HG03354 (cell line): ENCODE measurements around the gene FRMD4B.

ENCODE experiments used
- ATAC-seq: cut with Tn5 transposase; IDR thresholded peaks from one replicate; pipeline ENCODE4 v1.9.1; 2021; ENCODE audit warnings: mild to moderate bottlenecking; ENCODE audit not compliant: unreplicated experiment, poor library complexity, severe bottlenecking

FRMD4B gene

DNA sequence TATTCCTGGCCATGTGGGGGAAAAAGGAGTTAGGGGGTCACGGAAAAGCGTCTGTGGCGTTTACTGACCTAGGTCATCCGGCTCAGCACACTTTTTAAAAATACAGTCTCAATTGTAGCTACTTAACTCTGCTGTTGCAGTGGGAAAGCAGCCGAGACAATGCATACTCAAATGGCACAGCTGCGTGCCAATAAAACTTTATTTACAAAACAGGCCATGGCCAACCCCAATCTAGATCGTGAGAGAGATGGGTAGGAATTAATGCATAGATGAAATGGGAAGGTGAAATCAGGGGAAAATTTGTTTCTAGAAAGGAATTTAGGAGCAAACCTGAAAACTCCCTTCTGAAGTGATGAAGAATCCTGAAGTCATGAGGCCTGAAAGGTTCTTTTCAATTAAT, 22.0 kb upstream of the FRMD4B start:
- no peak for ATAC-seq

GRCh38 chr3:69406163-69406562, 20.3 kb upstream of the FRMD4B start:
- no peak for ATAC-seq

GRCh38 chr3:69405067-69405466, 19.2 kb upstream of the FRMD4B start:
- no peak for ATAC-seq

DNA sequence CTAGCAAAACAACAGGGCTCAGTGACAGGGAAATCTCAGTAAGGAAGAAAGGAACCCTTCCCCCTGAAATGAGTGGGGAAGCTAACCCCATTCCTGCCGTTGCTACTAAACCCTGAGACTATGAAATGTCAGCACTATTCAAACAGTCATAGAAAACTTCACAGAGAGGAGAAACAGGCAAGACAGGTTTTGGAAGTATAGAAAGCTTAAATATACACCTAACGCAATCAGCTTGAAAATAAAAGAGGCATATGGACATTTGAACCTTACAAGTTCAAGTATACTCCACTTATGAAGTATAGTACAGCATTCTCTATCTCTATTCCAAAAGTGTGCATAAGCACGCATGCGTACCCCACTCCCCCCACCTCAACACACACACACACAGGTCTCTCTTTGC, 17.6 kb upstream of the FRMD4B start:
- no peak for ATAC-seq

DNA sequence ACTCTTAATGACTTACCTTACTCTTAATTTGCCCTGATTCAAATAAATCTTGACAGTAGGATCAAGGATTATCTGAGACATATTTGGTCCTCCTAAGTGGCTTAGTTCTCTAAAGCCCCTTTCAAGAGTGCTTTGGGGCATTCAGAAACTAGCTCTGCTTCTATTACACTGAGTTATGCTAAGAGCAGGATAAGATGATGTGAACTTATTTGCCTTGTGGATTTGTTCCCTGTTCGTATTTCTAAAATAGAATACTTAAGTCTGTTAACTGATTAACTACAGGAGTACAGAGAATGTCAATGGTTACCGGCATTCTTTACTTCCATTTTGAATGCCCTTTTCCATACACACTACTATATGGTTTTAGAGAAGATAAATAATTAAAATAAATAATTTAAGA, 14.8 kb upstream of the FRMD4B start:
- ATAC-seq, result no peak

DNA sequence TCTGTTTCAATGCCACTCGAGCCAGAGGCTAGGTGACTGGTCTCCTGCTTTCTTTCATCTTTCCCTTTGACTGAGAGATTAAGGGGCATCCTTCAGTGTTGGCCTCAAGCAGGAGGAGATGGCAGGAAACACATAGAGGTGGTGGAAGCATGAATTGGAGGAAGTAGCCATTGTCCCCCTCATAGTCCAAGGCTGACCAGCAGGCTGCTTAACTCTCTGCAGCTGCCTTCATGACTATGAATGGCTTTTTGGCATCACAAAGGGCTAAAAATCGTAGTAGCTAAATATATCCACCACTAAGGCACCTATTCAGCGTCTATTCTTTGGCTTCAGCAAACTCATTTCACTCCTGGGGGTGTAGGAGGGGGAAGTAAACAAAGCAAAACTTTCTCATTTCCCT, 7.0 kb upstream of the FRMD4B start:
- ATAC-seq, result no peak

DNA sequence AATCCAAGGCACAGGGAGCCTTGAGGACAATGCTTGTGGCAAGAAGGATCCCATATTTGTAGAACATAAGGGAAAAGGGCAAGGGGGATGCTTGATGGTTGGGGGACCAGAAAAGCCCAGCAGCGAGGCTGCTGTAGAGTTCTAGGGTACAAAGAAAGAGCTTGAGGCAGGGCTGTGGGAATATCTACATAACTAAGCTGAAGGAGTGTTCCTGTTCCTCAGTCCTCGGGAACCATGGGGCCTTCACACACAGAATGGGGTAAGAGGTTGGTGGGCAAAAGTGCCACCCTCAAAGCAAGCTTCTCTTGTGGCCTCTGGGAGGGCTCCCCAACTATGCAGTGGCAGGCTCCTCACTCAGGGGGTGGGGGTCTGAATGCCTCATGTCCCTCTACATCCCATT, 6.5 kb upstream of the FRMD4B start:
- ATAC-seq, result no peak

DNA sequence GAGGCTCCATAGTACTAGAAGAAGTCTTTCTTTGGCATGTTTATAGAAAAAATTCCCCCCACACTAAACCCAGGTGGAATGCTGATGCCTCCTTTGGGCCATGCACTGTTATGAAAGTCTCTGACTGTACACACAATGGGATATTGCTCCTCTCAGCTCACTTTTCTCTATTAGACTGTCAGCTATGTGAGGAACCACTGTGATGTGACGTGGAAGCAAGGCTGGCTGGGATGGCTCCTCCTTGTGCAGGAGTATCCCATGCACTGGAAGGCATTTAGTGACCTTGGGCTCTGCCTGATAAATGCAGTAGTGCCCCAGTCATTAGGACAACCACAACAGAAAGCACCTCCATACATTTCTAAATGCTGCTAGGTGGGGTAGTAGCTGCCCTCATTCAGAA, 5.7 kb upstream of the FRMD4B start:
- no peak for ATAC-seq

DNA sequence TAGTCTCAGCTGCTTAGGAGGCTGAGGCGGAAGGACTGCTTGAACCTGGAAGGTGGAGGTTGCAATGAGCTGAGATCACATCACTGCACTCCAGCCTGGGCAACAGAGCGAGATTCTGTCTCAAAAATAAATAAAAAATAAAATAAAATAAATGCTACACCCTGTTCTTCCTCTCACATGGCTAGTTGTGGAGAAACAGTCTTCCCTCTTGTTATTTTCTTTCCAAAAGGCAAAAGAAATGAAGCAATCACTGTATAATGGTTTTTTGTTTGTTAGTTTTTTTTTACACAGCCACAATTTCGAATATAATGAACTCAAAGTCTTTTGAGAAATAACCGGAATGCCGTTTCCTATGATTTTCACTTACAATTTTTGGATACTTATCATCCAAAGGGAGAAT, 4.9 kb upstream of the FRMD4B start:
- no peak for ATAC-seq

DNA sequence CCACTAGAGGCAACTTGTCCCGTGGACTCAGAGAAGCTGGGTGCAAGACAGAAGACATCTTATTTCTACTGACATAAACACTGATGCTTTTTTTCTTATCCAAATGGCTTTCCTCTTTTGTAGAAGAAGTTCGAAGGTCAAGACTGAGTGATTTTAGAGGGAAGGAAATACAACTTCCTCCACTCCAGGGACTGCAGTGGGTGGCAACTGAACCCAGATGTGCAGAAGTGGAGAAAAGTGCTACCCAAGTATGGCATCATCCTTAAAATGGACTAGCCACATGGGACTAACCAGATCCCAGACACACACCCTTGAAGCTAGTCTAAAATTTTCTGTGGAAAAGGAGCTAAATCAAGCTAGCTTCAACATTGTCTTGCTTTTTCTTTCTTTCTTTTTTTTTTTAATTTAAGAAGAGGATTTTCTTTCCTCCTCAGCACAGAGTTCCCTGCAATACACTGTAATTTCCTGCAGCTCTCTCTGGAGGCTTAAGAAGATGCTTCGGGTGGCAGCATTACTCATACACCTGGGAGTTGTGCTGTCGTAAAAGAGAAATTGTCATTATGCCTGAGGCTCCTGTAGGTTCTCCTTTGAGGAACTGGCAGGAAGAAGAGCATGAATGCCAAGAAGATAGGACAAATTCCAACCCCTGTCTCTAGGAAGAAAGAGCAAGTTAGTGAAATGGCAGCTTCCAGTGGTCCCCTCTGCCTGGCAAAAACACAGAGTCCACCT, 3.8 kb upstream of the FRMD4B start:
- no peak for ATAC-seq

DNA sequence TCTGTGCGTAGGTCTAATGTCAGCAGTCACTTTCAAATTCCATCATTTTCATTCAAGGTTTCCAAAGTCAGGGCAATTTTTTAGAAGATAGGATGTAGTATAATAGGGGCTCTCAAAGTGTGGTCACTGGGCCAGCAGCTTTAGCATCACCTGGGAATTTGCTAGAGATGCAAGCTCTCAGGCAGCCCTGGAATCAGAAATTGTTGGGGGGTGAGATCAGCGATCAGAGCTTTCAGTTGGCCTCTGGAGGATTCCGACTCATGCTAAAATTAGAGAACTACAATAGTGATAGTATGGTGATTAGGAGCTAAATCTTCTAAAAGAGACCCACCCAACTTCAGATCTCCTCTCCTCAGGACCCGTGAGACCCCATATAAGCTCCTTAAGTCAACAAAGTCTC, 2.4 kb upstream of the FRMD4B start:
- no peak for ATAC-seq

DNA sequence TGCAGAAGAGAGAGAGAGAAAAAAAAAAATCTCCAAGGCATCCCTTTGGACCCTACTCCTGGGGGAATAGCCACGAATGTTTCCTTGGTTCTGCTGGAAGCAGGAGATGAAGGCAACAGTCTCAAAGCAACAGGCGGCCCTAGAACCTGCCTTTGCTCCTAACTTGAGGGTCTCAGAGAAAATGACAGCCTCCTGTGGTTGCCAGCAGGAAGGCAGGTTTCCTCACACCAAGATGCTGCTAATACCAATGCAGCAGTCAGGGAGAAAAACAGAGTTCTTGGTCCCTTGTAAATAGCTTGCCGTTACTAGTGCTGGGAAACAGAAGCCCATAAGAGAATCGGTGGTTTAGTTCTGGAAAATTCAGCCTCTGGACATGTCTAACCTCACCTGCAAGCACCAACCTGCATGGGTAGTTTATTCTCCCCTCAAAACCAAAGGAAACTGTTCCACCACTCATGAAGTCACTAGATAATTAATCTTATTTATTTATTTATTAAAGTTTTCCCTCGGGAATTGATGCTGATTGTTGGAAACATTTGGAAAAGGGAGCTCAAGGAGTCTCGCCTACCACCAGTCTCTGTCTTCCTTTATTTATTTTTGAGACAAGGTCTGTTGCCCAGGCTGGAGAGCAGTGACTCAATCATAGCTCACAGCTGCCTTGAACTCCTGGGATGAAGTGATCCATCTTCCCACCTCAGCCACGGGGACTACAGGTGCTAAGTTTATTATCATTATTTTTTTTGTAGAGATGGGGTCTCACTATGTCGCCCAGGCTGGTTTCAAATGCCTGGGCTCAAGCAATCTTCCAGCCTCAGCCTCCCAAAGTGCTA, 883 bp upstream of the FRMD4B start:
- peak; percentile 23 for ATAC-seq

GRCh38 chr3:69385123-69385722, 665 bp downstream of the FRMD4B start:
- no peak for ATAC-seq

DNA sequence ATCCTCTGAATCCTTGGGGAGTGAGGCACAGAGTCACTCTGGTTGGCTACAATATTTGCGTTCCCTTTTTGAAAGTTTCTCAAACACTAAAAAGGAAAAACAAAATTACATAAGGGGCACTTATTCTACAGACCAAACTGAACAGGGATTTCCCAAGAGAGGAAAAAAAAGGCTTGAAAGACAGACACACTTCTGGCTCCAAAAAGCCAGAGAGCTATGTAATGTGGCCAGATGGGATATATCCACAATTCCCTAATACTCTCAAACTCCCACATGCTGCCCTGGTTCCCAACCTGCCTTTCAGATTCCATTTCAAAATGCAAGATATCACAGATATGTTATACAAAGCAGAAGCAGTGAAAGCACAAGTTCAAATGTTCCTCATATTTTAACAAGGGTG, 1.6 kb downstream of the FRMD4B start:
- ATAC-seq, result no peak

DNA sequence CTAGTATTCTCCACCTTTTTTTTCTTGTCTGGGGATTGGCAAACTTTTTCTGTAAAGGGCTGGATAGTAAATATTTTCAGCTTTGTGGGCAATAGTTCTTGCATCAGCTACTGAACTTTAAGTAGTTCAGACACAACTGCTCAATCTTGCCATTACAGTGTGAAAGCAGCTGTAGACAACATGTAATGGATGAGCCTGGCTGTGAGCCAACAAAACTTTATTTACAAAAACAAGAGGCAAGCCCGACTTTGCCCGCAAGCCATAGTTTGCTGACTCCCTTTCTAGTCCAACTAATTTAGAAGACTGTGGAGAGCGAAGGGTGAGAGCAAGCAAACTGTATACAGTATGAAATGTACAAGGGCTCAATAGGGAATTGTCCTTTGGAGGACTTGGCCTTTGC, 6.2 kb downstream of the FRMD4B start:
- ATAC-seq, result no peak

DNA sequence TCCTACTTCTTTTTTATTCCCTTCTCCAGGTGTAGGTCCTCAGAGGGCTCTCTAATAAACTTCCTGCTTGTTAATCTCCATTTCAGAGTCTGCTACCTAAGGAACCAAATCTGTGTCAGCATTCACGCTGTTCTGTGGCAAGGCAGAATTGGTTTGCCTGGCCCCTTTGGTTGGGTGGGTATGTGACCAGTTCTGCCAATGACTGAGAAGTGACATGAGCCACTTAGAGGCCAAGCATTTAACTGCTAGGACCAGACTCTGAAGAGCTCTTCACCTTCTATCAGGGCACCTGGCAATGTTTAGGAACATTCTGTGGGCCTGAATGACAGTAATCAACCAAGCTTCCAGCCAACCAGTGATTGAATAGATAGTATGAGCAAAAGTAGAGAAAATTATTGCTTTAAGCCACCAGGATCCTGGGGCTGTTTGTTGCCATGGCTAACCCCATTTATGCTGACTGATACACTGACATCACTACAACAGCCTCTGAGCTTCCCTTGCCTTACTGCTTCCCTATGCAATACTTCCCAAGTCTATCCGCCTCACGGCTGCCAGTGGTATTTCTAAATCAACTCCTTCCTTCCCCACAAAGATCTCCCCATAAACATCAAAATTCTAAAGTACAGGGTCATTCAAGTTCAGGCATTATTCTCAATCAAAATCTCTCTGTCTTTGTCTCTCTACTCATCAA, 7.6 kb downstream of the FRMD4B start:
- no peak for ATAC-seq

- no peak for ATAC-seq
Observed at GRCh38 chr3:69377262-69377661, 8.6 kb downstream of the FRMD4B start.

GRCh38 chr3:69376731-69377130, 9.2 kb downstream of the FRMD4B start:
- no peak for ATAC-seq

- ATAC-seq, result no peak
Observed at GRCh38 chr3:69371816-69372215, 14.1 kb downstream of the FRMD4B start.

DNA sequence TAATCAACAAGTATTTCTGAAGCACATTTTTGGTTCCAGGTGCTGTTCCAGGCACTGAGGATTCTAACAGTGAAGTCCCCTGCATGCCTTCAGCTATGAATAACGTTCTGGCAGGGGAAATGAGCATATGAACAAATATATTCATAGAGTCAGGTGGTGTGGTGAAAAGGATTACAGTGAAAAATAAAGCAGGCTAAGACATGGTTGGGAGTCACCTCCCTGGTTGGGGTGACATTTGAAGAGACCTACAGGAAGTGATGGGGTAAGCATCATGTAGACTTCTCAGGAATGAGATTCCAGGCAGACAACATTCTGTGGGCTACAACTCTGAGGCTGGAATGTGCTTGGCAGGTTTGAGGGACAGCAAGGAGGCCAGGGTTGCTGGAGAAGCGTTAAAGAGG, 15.0 kb downstream of the FRMD4B start:
- no peak for ATAC-seq
